PFSK-1 (cell line): Measurements from ENCODE around the gene MITF.

Experiments used
- POLR2AphosphoS5 ChIP-seq: IDR thresholded peaks from 2 replicates; pipeline ENCODE4 v1.6.1; 2012; ENCODE audit warnings: low read depth, mild to moderate bottlenecking, control low read depth, low read length, moderate library complexity
- TAF1 ChIP-seq: IDR thresholded peaks from 2 replicates; pipeline ENCODE4 v1.6.1; 2012; ENCODE audit warnings: low read length, control low read depth, borderline replicate concordance; ENCODE audit not compliant: insufficient read depth

DNA sequence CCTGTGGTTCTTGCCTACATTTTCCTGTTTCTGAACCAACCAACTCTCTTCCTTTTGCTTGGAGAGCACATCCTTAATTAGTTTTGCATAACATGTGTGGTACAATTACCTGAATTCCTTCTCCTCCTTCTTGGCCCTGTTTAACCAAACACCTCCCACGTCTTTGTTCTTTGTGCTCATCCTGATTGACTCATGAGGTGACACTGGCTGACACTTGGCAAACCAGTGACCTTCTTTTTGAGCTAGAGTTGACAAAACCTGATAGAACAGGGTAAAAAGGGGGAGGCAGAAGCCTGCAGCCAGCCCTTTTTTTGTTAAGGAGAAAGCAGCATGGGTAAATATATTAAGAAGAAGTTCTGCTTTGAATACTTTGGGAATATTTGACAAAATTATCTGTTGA is 161.1 kb downstream of the MITF start:
- TF ChIP-seq TAF1 (no peak), POLR2AphosphoS5 (no peak)
